ENCODE measurements around the gene S100A6.

- TF ChIP-seq CTCF (IDR thresholded peaks at IDR 0.05; ENCODE audit: borderline replicate concordance, extremely low read depth, low read length, poor library complexity, severe bottlenecking), result no peak
- no peak for TF ChIP-seq EZH2 (IDR thresholded peaks at IDR 0.05; ENCODE audit: borderline replicate concordance, low read depth, low read length, severe bottlenecking)
These were observed 42.7 kb upstream of the S100A6 start for GRCh38 chr1:153578490-153578889.

All from DND-41 (cell line).